ENCODE measurements around the gene STK17A. TPM values are rescaled to one million over a fixed set of nuclear protein-coding genes. Genes with fewer than 3 reads are reported as not detected.
"Not testable (repeated sequence)": the region's sequence is repeated elsewhere in the genome, so short reads cannot be mapped to it uniquely, and the experiment has no call there.

STK17A gene
- total RNA-seq, 4 donors from 2014 or later: 12.9 to 60.2 (median 15.7) TPM

GRCh38 chr7:43576241-43576640 is 6.7 kb upstream of the STK17A start:
- DNase-seq (ENCODE audit: low spot score) (no peak), ATAC-seq (ENCODE audit: low FRiP score) (no peak)
- TF ChIP-seq CTCF (IDR thresholded peaks at IDR 0.05): no peak

GRCh38 chr7:43577485-43577951 is 5.4 kb upstream of the STK17A start:
- ATAC-seq (ENCODE audit: low FRiP score) (no peak), DNase-seq (ENCODE audit: low spot score) (no peak)
- no peak for TF ChIP-seq CTCF (IDR thresholded peaks at IDR 0.05)

GRCh38 chr7:43583424-43584194 is 701 bp downstream of the STK17A start:
- TF ChIP-seq CTCF (IDR thresholded peaks at IDR 0.05): no peak
- no peak for DNase-seq (ENCODE audit: low spot score)
- ATAC-seq (ENCODE audit: low FRiP score): peak; percentile 24

GRCh38 chr7:43584195-43584586 is 1.3 kb downstream of the STK17A start:
- DNase-seq (ENCODE audit: low spot score) (no peak), ATAC-seq (ENCODE audit: low FRiP score) (peak; percentile 18)
- TF ChIP-seq CTCF (IDR thresholded peaks at IDR 0.05): no peak

- not testable (repeated sequence) for DNase-seq (ENCODE audit: low spot score); ATAC-seq (ENCODE audit: low FRiP score)
Observed at GRCh38 chr7:43584733-43585132, 1.8 kb downstream of the STK17A start.

GRCh38 chr7:43585562-43585961 is 2.7 kb downstream of the STK17A start:
- DNase-seq (ENCODE audit: low spot score) (no peak), ATAC-seq (ENCODE audit: low FRiP score) (no peak)
- no peak for TF ChIP-seq CTCF (IDR thresholded peaks at IDR 0.05)

- TF ChIP-seq CTCF (IDR thresholded peaks at IDR 0.05): no peak
- no peak for ATAC-seq (ENCODE audit: low FRiP score)
- no peak for DNase-seq (ENCODE audit: low spot score)
Observed at GRCh38 chr7:43586251-43586900, 3.5 kb downstream of the STK17A start.

Data from omental fat pad (tissue), 4 donors.